CD1c-positive myeloid dendritic cell (primary cell): ENCODE data around the gene POLH.
"Not testable (repeated sequence)": the region's sequence is repeated elsewhere in the genome, so short reads cannot be mapped to it uniquely, and the experiment has no call there.

Source experiments
- DNase-seq: peaks from one replicate; pipeline ENCODE4 v3.0.0-alpha.2; 2016; ENCODE audit errors: extremely low spot score

Gene POLH

GRCh38 chr6:43630980-43631619 is 55.1 kb downstream of the POLH start:
- DNase-seq = no peak

GRCh38 chr6:43633002-43633401 is 57.0 kb downstream of the POLH start:
- DNase-seq = not testable (repeated sequence)

GRCh38 chr6:43634702-43635303 is 58.8 kb downstream of the POLH start:
- no peak for DNase-seq

GRCh38 chr6:43635387-43636307 is 59.7 kb downstream of the POLH start, which contains the start of gene MAD2L1BP:
Gene MAD2L1BP, plus strand, starts transcription at chr6:43635840. Its CDS starts 36 bp downstream, at chr6:43635876.
- peak; percentile 89 for DNase-seq

- no peak for DNase-seq
These were observed 60.3 kb downstream of the POLH start for GRCh38 chr6:43636308-43636659.

- no peak for DNase-seq
These were observed 64.2 kb downstream of the POLH start for GRCh38 chr6:43639984-43640800.

GRCh38 chr6:43644940-43645612 is 69.1 kb downstream of the POLH start, which contains the start of gene RSPH9:
Gene RSPH9, plus strand, starts transcription at chr6:43645036. Its CDS starts 63 bp downstream, at chr6:43645099.
- peak; percentile 53 for DNase-seq

- no peak for DNase-seq
These were observed 69.6 kb downstream of the POLH start for GRCh38 chr6:43645613-43645964.

- DNase-seq = no peak
These were observed 71.6 kb downstream of the POLH start for GRCh38 chr6:43647613-43648012.

- no peak for DNase-seq
These were observed 72.3 kb downstream of the POLH start for GRCh38 chr6:43648248-43648647.

GRCh38 chr6:43652822-43653221 is 76.8 kb downstream of the POLH start:
- not testable (repeated sequence) for DNase-seq

- no peak for DNase-seq
These were observed 81.3 kb downstream of the POLH start for GRCh38 chr6:43657221-43657802.

- DNase-seq = no peak
These were observed 82.2 kb downstream of the POLH start for GRCh38 chr6:43658161-43658560.

GRCh38 chr6:43662948-43663347 is 87.0 kb downstream of the POLH start:
- not testable (repeated sequence) for DNase-seq
